ENCODE results near the gene PDE8B. TPM values are rescaled to one million over a fixed set of nuclear protein-coding genes. Genes with fewer than 3 reads are reported as not detected.
A peak's percentile ranks its signal among the peaks of the same experiment; 100 is the strongest.

PDE8B gene
- total RNA-seq, 1 donor from 2014 or later, result 0.18 TPM

DNA sequence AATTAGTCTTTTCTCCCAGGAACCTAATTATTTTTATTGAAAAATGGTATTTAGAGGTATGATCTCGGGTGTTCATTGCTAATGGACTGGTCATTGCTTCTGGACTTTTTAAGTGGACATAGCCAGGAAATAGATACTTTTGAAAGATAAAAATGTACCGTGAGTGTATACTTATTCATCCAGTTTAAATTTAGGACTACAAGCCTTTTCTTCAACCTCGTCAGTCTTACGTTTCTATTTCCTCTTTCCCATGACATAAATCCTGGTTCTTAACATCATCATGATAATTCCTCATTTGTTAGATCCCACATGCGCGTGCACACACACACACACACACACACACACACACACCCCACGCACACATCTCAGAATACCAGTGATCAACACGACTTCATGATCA is 15.1 kb downstream of the PDE8B start:
- no peak overlapping the region for H3K9ac ChIP-seq (ENCODE audit: low read length)
- H3K4me2 ChIP-seq (ENCODE audit: low read length), result no peak overlapping the region
- no peaks in the 10 kb centered on the region for H3K9me3 ChIP-seq (ENCODE audit: insufficient read depth, low read depth, low read length)
- peaks cover 5% of the 10 kb centered on the region for H3K27me3 Mint-ChIP-seq (ENCODE audit: low read depth, unreplicated experiment)
- H3K27ac Mint-ChIP-seq (ENCODE audit: unreplicated experiment), result peak overlapping the region; percentile 23
- no peaks in the 10 kb centered on the region for H4K20me1 ChIP-seq (ENCODE audit: insufficient read depth, low read length)
- DNase-seq (ENCODE audit: low read depth) (no peak), FAIRE-seq (no peak)
- H3K27me3 ChIP-seq (ENCODE audit: insufficient read depth, low read length), result peaks cover 15% of the 10 kb centered on the region
- no peak overlapping the region for H3K4me3 ChIP-seq (ENCODE audit: insufficient read depth, low read depth, low read length)
- H3K4me3 Mint-ChIP-seq (ENCODE audit: unreplicated experiment), result no peak overlapping the region
- TF ChIP-seq EZH2 (IDR thresholded peaks at IDR 0.05; ENCODE audit: insufficient read depth, low read length), result no peak
- H3K27ac ChIP-seq (ENCODE audit: low read depth, low read length), result no peak overlapping the region
- H3K36me3 Mint-ChIP-seq (ENCODE audit: low read depth, unreplicated experiment), result no peaks in the 10 kb centered on the region
- H3K4me1 Mint-ChIP-seq (ENCODE audit: low read depth, unreplicated experiment), result peaks cover 20% of the 10 kb centered on the region
- H2AFZ ChIP-seq (ENCODE audit: low read depth, low read length), result no peak overlapping the region
- no peaks in the 10 kb centered on the region for H3K4me1 ChIP-seq (ENCODE audit: insufficient read depth, low read length)
- H3K79me2 ChIP-seq (ENCODE audit: insufficient read depth, low read length), result no peaks in the 10 kb centered on the region
- H3K36me3 ChIP-seq (ENCODE audit: insufficient read depth, low read length), result no peaks in the 10 kb centered on the region
- peaks cover 8% of the 10 kb centered on the region for H3K9me3 Mint-ChIP-seq (ENCODE audit: unreplicated experiment)

DNA sequence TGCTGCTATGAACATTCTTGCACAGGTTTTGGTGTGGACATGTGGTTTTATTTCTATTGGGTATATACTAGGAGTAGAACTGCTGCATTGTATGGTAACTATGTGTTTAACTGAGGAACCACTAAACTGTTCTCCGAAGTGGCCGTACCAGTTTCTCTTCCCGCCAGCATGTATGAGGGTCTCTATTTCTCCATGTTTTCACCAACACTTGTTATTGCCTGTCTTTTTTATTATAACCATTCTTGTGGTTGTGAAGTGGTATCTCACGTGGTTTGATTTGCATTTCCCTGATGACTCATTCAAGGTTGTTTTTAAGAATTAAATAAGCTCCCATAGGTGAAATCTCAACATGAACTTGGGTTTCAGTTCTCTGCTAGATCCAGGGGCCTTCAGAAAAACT is 19.4 kb downstream of the PDE8B start:
- DNase-seq (ENCODE audit: low read depth) (no peak), FAIRE-seq (no peak)
- Histone ChIP-seq H4K20me1 (ENCODE audit: insufficient read depth, low read length) (no peaks in the 10 kb centered on the region), H3K79me2 (ENCODE audit: insufficient read depth, low read length) (no peaks in the 10 kb centered on the region), H3K27ac (ENCODE audit: low read depth, low read length) (no peak overlapping the region), H2AFZ (ENCODE audit: low read depth, low read length) (no peak overlapping the region), H3K4me3 (ENCODE audit: insufficient read depth, low read depth, low read length) (no peak overlapping the region), H3K4me1 (ENCODE audit: insufficient read depth, low read length) (no peaks in the 10 kb centered on the region), H3K4me2 (ENCODE audit: low read length) (no peak overlapping the region), H3K36me3 (ENCODE audit: insufficient read depth, low read length) (no peaks in the 10 kb centered on the region), H3K27me3 (ENCODE audit: insufficient read depth, low read length) (peaks cover 15% of the 10 kb centered on the region), H3K9ac (ENCODE audit: low read length) (no peak overlapping the region), H3K9me3 (ENCODE audit: insufficient read depth, low read depth, low read length) (no peaks in the 10 kb centered on the region)
- TF ChIP-seq, protein P1, sequence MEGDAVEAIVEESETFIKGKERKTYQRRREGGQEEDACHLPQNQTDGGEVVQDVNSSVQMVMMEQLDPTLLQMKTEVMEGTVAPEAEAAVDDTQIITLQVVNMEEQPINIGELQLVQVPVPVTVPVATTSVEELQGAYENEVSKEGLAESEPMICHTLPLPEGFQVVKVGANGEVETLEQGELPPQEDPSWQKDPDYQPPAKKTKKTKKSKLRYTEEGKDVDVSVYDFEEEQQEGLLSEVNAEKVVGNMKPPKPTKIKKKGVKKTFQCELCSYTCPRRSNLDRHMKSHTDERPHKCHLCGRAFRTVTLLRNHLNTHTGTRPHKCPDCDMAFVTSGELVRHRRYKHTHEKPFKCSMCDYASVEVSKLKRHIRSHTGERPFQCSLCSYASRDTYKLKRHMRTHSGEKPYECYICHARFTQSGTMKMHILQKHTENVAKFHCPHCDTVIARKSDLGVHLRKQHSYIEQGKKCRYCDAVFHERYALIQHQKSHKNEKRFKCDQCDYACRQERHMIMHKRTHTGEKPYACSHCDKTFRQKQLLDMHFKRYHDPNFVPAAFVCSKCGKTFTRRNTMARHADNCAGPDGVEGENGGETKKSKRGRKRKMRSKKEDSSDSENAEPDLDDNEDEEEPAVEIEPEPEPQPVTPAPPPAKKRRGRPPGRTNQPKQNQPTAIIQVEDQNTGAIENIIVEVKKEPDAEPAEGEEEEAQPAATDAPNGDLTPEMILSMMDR (IDR thresholded peaks at IDR 0.05; ENCODE audit: insufficient read depth, low read depth, low read length), result no peak
- TF ChIP-seq EZH2 (IDR thresholded peaks at IDR 0.05; ENCODE audit: insufficient read depth, low read length), result no peak
- Mint-ChIP-seq H3K4me3 (ENCODE audit: unreplicated experiment) (no peak overlapping the region), H3K9me3 (ENCODE audit: unreplicated experiment) (peaks cover 7% of the 10 kb centered on the region), H3K36me3 (ENCODE audit: low read depth, unreplicated experiment) (no peaks in the 10 kb centered on the region), H3K27ac (ENCODE audit: unreplicated experiment) (no peak overlapping the region), H3K27me3 (ENCODE audit: low read depth, unreplicated experiment) (peaks cover 2% of the 10 kb centered on the region), H3K4me1 (ENCODE audit: low read depth, unreplicated experiment) (peaks cover 11% of the 10 kb centered on the region)

DNA sequence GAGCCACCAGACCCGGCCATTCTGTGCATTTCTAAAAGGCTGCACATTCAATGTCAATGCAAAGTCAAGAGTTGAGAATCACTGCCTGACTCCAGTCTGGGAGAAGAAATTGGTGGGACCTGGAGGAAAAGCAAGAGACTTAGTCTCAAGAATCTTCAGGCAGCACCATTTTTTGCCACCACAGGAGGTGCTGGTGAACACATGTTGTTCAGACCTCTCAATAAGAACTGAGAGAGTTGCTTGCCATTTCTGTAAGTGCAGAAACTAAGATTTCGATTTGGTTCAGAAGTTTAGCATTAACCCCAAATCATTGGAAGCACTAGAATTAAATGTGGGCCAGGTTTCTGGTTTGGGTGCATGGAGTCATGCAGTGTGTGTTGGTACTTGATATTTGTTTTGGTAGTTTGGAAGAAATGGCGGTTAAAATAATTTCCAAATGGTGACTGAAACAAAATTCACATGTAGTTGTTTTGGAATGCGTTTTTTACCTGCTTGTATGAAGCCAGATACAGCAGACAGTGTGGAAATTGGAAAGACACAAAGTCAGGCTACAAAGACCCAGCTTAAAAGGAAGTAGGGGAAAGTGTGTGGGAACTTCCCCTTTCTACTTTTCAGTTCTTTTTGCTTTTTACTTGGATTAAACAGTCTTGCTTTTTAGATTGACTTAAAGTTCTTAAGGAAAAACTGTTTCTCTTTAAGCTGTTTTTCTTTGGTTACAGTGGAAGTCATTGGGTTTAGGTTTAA is 20.4 kb downstream of the PDE8B start:
- Histone ChIP-seq H3K4me2 (ENCODE audit: low read length) (no peak overlapping the region), H3K9ac (ENCODE audit: low read length) (no peak overlapping the region), H3K27ac (ENCODE audit: low read depth, low read length) (no peak overlapping the region), H3K36me3 (ENCODE audit: insufficient read depth, low read length) (no peaks in the 10 kb centered on the region), H3K79me2 (ENCODE audit: insufficient read depth, low read length) (no peaks in the 10 kb centered on the region), H3K4me3 (ENCODE audit: insufficient read depth, low read depth, low read length) (no peak overlapping the region), H3K4me1 (ENCODE audit: insufficient read depth, low read length) (no peaks in the 10 kb centered on the region), H3K27me3 (ENCODE audit: insufficient read depth, low read length) (peaks cover 15% of the 10 kb centered on the region), H2AFZ (ENCODE audit: low read depth, low read length) (no peak overlapping the region), H4K20me1 (ENCODE audit: insufficient read depth, low read length) (no peaks in the 10 kb centered on the region), H3K9me3 (ENCODE audit: insufficient read depth, low read depth, low read length) (no peaks in the 10 kb centered on the region)
- DNase-seq (ENCODE audit: low read depth) (no peak), FAIRE-seq (no peak)
- TF ChIP-seq, protein P1 (IDR thresholded peaks at IDR 0.05; ENCODE audit: insufficient read depth, low read depth, low read length), result peak; percentile 11
- TF ChIP-seq EZH2 (IDR thresholded peaks at IDR 0.05; ENCODE audit: insufficient read depth, low read length), result no peak
- H3K9me3 Mint-ChIP-seq (ENCODE audit: unreplicated experiment), result peaks cover 8% of the 10 kb centered on the region
- H3K36me3 Mint-ChIP-seq (ENCODE audit: low read depth, unreplicated experiment), result no peaks in the 10 kb centered on the region
- H3K4me1 Mint-ChIP-seq (ENCODE audit: low read depth, unreplicated experiment), result peaks cover 5% of the 10 kb centered on the region
- H3K27ac Mint-ChIP-seq (ENCODE audit: unreplicated experiment), result no peak overlapping the region
- H3K4me3 Mint-ChIP-seq (ENCODE audit: unreplicated experiment), result no peak overlapping the region
- H3K27me3 Mint-ChIP-seq (ENCODE audit: low read depth, unreplicated experiment), result peaks cover 2% of the 10 kb centered on the region
